Mesenchymal stem cell (in vitro differentiated cells and primary cell): ENCODE measurements around the gene LKAAEAR1.

ENCODE experiments used
- DNase-seq: peaks from one replicate; pipeline ENCODE4 v3.0.0-alpha.2; 2013
- H2AFZ ChIP-seq: one replicate; pipeline ENCODE4 v1.6.1; 2013; ENCODE audit warnings: low read depth, mild to moderate bottlenecking, control low read depth, inconsistent platforms, low read length, moderate library complexity
- H2AK5ac ChIP-seq: 2 replicates; pipeline ENCODE4 v1.6.1; 2013; ENCODE audit warnings: low read length, moderate library complexity, mild to moderate bottlenecking, inconsistent platforms; ENCODE audit not compliant: severe bottlenecking
- H2BK120ac ChIP-seq: one replicate; pipeline ENCODE4 v1.6.1; 2013; ENCODE audit warnings: low read depth, mild to moderate bottlenecking, inconsistent platforms, low read length, moderate library complexity
- H2BK12ac ChIP-seq, 2 experiments: one replicate each; pipeline ENCODE4 v1.6.1; 2013; ENCODE audit warnings: inconsistent platforms in 2 of 2, low read length in 2 of 2, mild to moderate bottlenecking in 2 of 2, moderate library complexity in 2 of 2, control low read depth in 1 of 2
- H2BK15ac ChIP-seq: one replicate; pipeline ENCODE4 v1.6.1; 2013; ENCODE audit warnings: mild to moderate bottlenecking, low read depth, inconsistent platforms; ENCODE audit not compliant: poor library complexity, severe bottlenecking
- H2BK5ac ChIP-seq: 2 replicates; pipeline ENCODE4 v1.6.1; 2013; ENCODE audit warnings: low read depth, mild to moderate bottlenecking, low read length, control low read depth, inconsistent platforms; ENCODE audit not compliant: poor library complexity, severe bottlenecking
- H3K14ac ChIP-seq, 2 experiments: one replicate each; pipeline ENCODE4 v1.6.1; 2013; ENCODE audit warnings: inconsistent platforms in 2 of 2, low read length in 2 of 2, control low read depth in 1 of 2, mild to moderate bottlenecking in 1 of 2, moderate library complexity in 1 of 2
- H3K18ac ChIP-seq, 2 experiments: one replicate each; pipeline ENCODE4 v1.6.1; 2013; ENCODE audit warnings: inconsistent platforms in 2 of 2, low read length in 2 of 2, control low read depth in 1 of 2, low read depth in 1 of 2, mild to moderate bottlenecking in 1 of 2
- H3K23ac ChIP-seq, 2 experiments: one replicate each; pipeline ENCODE4 v1.6.1; 2013; ENCODE audit warnings: inconsistent platforms in 2 of 2, low read length in 2 of 2, mild to moderate bottlenecking in 2 of 2, moderate library complexity in 2 of 2, control low read depth in 1 of 2
- H3K27ac ChIP-seq: 2 replicates; pipeline ENCODE4 v1.5.1; 2013; ENCODE audit warnings: mild to moderate bottlenecking, moderate library complexity, low read length, control low read depth, inconsistent platforms; ENCODE audit not compliant: poor library complexity, severe bottlenecking
- H3K27me3 ChIP-seq, 2 experiments: 2 replicates each; pipeline versions ENCODE4 v1.6.1 to v1.7.0; 2013; ENCODE audit warnings: low read length in 2 of 2, mild to moderate bottlenecking in 2 of 2, moderate library complexity in 2 of 2, control low read depth in 1 of 2, inconsistent platforms in 1 of 2; ENCODE audit not compliant: control insufficient read depth in 1 of 2, insufficient read depth in 1 of 2
- H3K36me3 ChIP-seq, 2 experiments: 2 replicates each; pipeline versions ENCODE4 v1.6.1 to v1.7.0; 2013; ENCODE audit warnings: low read length in 2 of 2, control low read depth in 1 of 2, inconsistent platforms in 1 of 2, low read depth in 1 of 2, mild to moderate bottlenecking in 1 of 2; ENCODE audit not compliant: insufficient read depth in 2 of 2, control insufficient read depth in 1 of 2
- H3K4ac ChIP-seq, 2 experiments: one replicate each; pipeline ENCODE4 v1.6.1; 2013; ENCODE audit warnings: inconsistent platforms in 2 of 2, low read length in 2 of 2, mild to moderate bottlenecking in 2 of 2, moderate library complexity in 2 of 2, control low read depth in 1 of 2, low read depth in 1 of 2
- H3K4me1 ChIP-seq: 2 replicates; pipeline ENCODE4 v1.6.1; 2013; ENCODE audit warnings: low read depth, low read length, control low read depth; ENCODE audit not compliant: control insufficient read depth, insufficient read depth
- H3K4me2 ChIP-seq: 2 replicates; pipeline ENCODE4 v1.6.1; 2013; ENCODE audit warnings: low read length, mild to moderate bottlenecking, inconsistent platforms; ENCODE audit not compliant: poor library complexity, severe bottlenecking
- H3K4me3 ChIP-seq, 2 experiments: 2 replicates each; pipeline versions ENCODE4 v1.5.1 to v1.7.0; 2013; ENCODE audit warnings: low read length in 2 of 2, mild to moderate bottlenecking in 2 of 2, control low read depth in 1 of 2, low read depth in 1 of 2; ENCODE audit not compliant: insufficient read depth in 1 of 2
- H3K79me1 ChIP-seq: replicated peaks from 2 replicates; pipeline ENCODE4 v1.6.1; 2013; ENCODE audit warnings: mild to moderate bottlenecking, control low read depth, low read length, inconsistent platforms; ENCODE audit not compliant: poor library complexity, severe bottlenecking
- H3K9ac ChIP-seq: 2 replicates; pipeline ENCODE4 v1.7.0; 2013; ENCODE audit warnings: mild to moderate bottlenecking, low read length, moderate library complexity
- H3K9me3 ChIP-seq: 2 replicates; pipeline ENCODE4 v1.7.0; 2013; ENCODE audit warnings: mild to moderate bottlenecking, low read length; ENCODE audit not compliant: control insufficient read depth
- H4K8ac ChIP-seq: one replicate; pipeline ENCODE4 v1.6.1; 2013; ENCODE audit warnings: inconsistent platforms, mild to moderate bottlenecking, low read length, moderate library complexity
- H4K91ac ChIP-seq: one replicate; pipeline ENCODE4 v1.6.1; 2013; ENCODE audit warnings: mild to moderate bottlenecking, low read length, inconsistent platforms
- WGBS: methylation state at CpG from one replicate; pipeline ENCODE4 v1.1.7; 2013; ENCODE audit warnings: mixed read lengths; 5-methylcytosine and 5-hydroxymethylcytosine counted together

The LKAAEAR1 gene

DNA sequence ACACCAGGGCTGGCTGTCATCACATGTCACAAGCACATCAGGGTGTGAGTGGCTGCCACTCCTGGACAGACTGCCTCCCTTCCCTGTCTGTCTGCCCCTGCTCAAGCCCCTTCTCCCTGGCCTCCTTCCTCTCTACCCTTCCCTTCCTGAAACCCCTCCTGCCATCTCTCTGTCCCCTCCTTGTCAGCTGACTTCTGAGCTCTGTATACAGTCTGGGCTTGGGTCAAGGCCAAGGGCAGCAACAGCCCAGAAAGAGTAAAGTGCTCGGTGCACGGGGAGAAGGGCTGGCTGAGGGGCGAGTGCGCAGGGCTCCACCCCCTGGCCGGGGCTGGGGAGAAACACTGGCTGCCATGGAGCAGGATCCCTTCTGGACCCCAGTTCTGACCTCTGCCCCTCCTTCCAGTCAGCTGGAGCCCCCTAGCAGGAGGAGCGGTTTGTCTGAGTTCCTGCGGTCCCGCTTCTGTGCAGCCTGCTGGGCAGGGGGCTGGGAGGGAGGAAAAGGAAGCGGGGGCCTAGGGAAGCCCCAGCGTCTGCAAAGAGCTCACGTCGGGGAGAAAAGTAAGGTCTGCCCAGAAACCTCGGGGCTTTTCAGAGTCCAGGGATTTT, 2.0 kb downstream of the LKAAEAR1 start:
- Histone ChIP-seq H2AK5ac (peak overlapping the region; percentile 33), H3K4me1 (peaks cover 50% of the 10 kb centered on the region), H2BK120ac (no peak overlapping the region), H3K4me3 (no peak overlapping the region), H2BK15ac (peak overlapping the region; percentile 34), H2BK5ac (no peak overlapping the region), H3K79me1 (peaks cover 18% of the 10 kb centered on the region), H3K18ac (peak overlapping the region in 1 of 2 experiments; percentile 37), H2BK12ac (no peak overlapping the region), H3K9me3 (no peaks in the 10 kb centered on the region), H4K91ac (peak overlapping the region; percentile 48), H3K27ac (no peak overlapping the region), H4K8ac (peak overlapping the region; percentile 31), H3K9ac (no peak overlapping the region), H2AFZ (no peak overlapping the region), H3K14ac (no peak overlapping the region), H3K27me3 (peaks cover 28 to 47% of the 10 kb centered on the region in 2 experiments), H3K4ac (no peak overlapping the region), H3K36me3 (no peaks in the 10 kb centered on the region), H3K23ac (no peak overlapping the region), H3K4me2 (no peak overlapping the region)
- no peak for DNase-seq
- WGBS: 11% methylated on average over 11 of the region's 13 CpGs

DNA sequence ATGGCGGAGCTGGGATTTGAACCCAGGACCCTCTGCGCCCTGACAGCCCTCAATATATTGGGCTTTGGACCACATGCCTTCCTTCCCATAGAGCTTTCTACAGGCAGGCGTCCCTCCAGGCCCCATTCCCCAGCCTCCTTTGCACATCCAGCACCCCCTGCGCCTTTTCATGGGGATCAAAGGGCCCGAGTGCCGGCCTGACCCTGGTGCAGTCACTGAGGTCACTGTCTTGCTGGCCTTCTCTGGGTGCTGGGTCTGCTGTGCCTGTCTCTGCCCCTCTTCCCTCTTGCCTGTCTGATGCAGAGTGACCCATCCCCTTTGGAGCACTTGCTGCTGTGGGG, 2.6 kb downstream of the LKAAEAR1 start:
- Histone ChIP-seq H3K79me1 (peaks cover 24% of the 10 kb centered on the region), H3K36me3 (peaks cover 0 to 5% of the 10 kb centered on the region in 2 experiments), H2BK120ac (no peak overlapping the region), H2BK15ac (no peak overlapping the region), H3K23ac (no peak overlapping the region), H3K9ac (no peak overlapping the region), H4K91ac (no peak overlapping the region), H3K18ac (no peak overlapping the region), H3K27me3 (peaks cover 25 to 47% of the 10 kb centered on the region in 2 experiments), H3K27ac (no peak overlapping the region), H2AFZ (no peak overlapping the region), H3K4ac (no peak overlapping the region), H3K4me1 (peaks cover 50% of the 10 kb centered on the region), H3K9me3 (no peaks in the 10 kb centered on the region), H3K4me3 (no peak overlapping the region), H3K14ac (no peak overlapping the region), H2BK5ac (no peak overlapping the region), H3K4me2 (no peak overlapping the region), H2AK5ac (no peak overlapping the region), H4K8ac (no peak overlapping the region), H2BK12ac (peak overlapping the region in 1 of 2 experiments; percentile 51)
- 95% methylated on average over 6 of the region's 6 CpGs for WGBS
- no peak for DNase-seq

DNA sequence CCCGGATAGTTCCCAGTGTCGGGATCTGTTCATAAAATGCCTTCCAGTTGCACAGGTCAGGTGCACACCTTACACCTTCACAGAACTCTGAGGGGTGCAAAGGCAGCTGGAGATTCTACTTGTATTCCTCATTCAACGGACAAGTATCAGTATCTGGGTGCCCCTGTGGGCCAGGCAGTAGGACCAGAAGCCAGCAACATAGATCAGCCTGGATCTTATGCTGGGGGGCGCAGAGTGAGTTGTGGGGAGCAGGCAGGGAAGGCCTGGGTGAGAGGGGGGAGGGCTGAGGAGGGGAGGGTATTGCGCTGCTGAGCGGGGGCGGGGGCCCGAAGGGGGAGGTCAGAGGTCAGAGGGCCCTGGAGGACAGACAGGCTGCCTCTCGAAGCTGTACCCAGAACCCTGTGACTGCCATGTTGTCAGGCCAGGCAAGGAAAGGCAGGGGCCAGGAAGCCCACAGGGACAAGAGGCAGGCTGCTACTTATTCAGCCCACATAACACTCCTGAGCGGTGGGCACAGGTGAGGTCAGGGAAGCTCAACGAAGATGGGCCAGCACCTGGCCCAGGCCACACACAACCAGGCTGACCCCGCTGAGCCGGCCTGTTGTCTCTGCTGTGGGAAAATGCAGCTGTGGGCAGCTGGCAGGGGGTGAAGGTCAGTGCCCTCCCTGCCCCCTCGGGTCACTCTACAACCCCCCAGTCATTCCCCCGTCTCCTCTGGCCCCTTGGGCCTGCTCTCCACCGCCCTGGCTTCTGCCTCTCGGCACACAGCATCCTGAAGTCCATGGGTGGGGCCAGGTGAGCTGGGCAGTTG, 3.2 kb downstream of the LKAAEAR1 start:
- H3K9me3 ChIP-seq: no peaks in the 10 kb centered on the region

More for the DNA sequence above, 3.2 kb downstream of the LKAAEAR1 start:
- WGBS: 82% methylated on average over 16 of the region's 17 CpGs
- Histone ChIP-seq H3K79me1 (peaks cover 24% of the 10 kb centered on the region), H3K36me3 (peaks cover 0 to 11% of the 10 kb centered on the region in 2 experiments), H3K27ac (no peak overlapping the region), H4K91ac (no peak overlapping the region), H2AK5ac (no peak overlapping the region), H3K18ac (no peak overlapping the region), H2BK12ac (no peak overlapping the region), H3K4ac (no peak overlapping the region), H2BK5ac (no peak overlapping the region), H2AFZ (no peak overlapping the region), H2BK120ac (no peak overlapping the region), H4K8ac (no peak overlapping the region), H3K4me3 (peak overlapping the region in 1 of 2 experiments; percentile 75), H3K14ac (no peak overlapping the region), H3K4me1 (peaks cover 50% of the 10 kb centered on the region), H3K23ac (no peak overlapping the region), H3K27me3 (peaks cover 19 to 43% of the 10 kb centered on the region in 2 experiments), H3K4me2 (no peak overlapping the region), H2BK15ac (no peak overlapping the region), H3K9ac (no peak overlapping the region)
- DNase-seq: no peak
